ENCODE results near the gene ST8SIA1. TPM values are rescaled to one million over a fixed set of nuclear protein-coding genes. Genes with fewer than 3 reads are reported as not detected.

Gene ST8SIA1
- total RNA-seq, 1 experiment from 2014 or later: not detected

- Histone ChIP-seq H2AK5ac (ENCODE audit: insufficient read length, low read length) (no peak overlapping the region), H2BK120ac (ENCODE audit: low read depth, low read length, poor library complexity, severe bottlenecking) (no peak overlapping the region), H3T11ph (ENCODE audit: low read length) (no peak overlapping the region), H2AFZ (ENCODE audit: low read length) (no peak overlapping the region), H3K56ac (ENCODE audit: insufficient read length, low read depth, low read length) (no peak overlapping the region), H3K79me2 (ENCODE audit: insufficient read depth, low read length) (no peaks in the 10 kb centered on the region), H3K9me3 (ENCODE audit: control insufficient read depth, low read depth, low read length) (no peaks in the 10 kb centered on the region), H3K23ac (ENCODE audit: insufficient read length, low read depth, low read length) (no peak overlapping the region), H2BK12ac (ENCODE audit: insufficient read length, low read depth, low read length) (no peak overlapping the region), H3K4me2 (ENCODE audit: insufficient read depth, insufficient read length, low read length) (no peak overlapping the region), H4K20me1 (ENCODE audit: control insufficient read depth, insufficient read depth, insufficient read length) (no peaks in the 10 kb centered on the region), H3K4me1 (ENCODE audit: insufficient read depth, low read length) (no peaks in the 10 kb centered on the region), H4K8ac (replicated peaks; ENCODE audit: insufficient read length, low read depth, low read length) (no peak overlapping the region), H3K79me1 (ENCODE audit: insufficient read depth, low read depth, low read length, poor library complexity, severe bottlenecking) (no peaks in the 10 kb centered on the region), H3K4ac (ENCODE audit: low read depth, low read length) (no peak overlapping the region), H3K27me3 (ENCODE audit: insufficient read depth, low read length) (no peaks in the 10 kb centered on the region), H2BK5ac (ENCODE audit: insufficient read length, low read length) (no peak overlapping the region), H3K9ac (ENCODE audit: extremely low read depth, insufficient read length, low read length) (no peak overlapping the region), H3K18ac (ENCODE audit: insufficient read length, low read depth, low read length) (no peak overlapping the region), H4K91ac (ENCODE audit: insufficient read length, low read depth, low read length) (no peak overlapping the region), H3K23me2 (ENCODE audit: insufficient read length, low read depth, low read length, poor library complexity, severe bottlenecking) (no peaks in the 10 kb centered on the region), H2BK15ac (ENCODE audit: low read depth, low read length) (no peak overlapping the region), H3K27ac (ENCODE audit: insufficient read length, low read depth, low read length) (no peak overlapping the region), H2BK20ac (ENCODE audit: low read depth, low read length, poor library complexity, severe bottlenecking) (no peak overlapping the region), H4K5ac (ENCODE audit: insufficient read length, low read depth, low read length) (no peak overlapping the region), H3K14ac (ENCODE audit: insufficient read depth, low read length) (no peak overlapping the region)
- Mint-ChIP-seq H3K4me3 (no peak overlapping the region), H3K36me3 (ENCODE audit: insufficient read depth in 1 of 3, low read depth in 3 of 3) (no peaks in the 10 kb centered on the region), H3K4me1 (no peaks in the 10 kb centered on the region), H3K9me3 (peaks cover 1 to 6% of the 10 kb centered on the region in 2 experiments; a peak in 1 of 5 replicates), H3K27ac (no peak overlapping the region), H3K27me3 (ENCODE audit: low read depth) (no peaks in the 10 kb centered on the region)
- no CpG with 5 or more reads among the region's 2 CpGs for WGBS (ENCODE audit: extremely low coverage, insufficient read length, low lambda C conversion rate)
- no peak for DNase-seq
- no peak for TF ChIP-seq CTCF (conservative IDR thresholded peaks at IDR 0.05)
Observed at GRCh38 chr12:22374508-22374907, 40.0 kb upstream of the ST8SIA1 start.
